Lower leg skin (tissue), 3 donors: ENCODE data around the gene PITPNB.

Experiments
- CTCF ChIP-seq, 3 donors: fragments of 450-650 bp; IDR thresholded peaks; one replicate each; pipeline ENCODE4 v1.5.1; 2016; ENCODE audit warnings: antibody characterized with exemption in 3 of 3, mild to moderate bottlenecking in 3 of 3, moderate library complexity in 2 of 3
- POLR2A ChIP-seq, 2 donors: fragments of 450-650 bp; IDR thresholded peaks; one replicate each; pipeline ENCODE4 v1.6.1; 2016 to 2017; ENCODE audit warnings: antibody characterized with exemption in 2 of 2, mild to moderate bottlenecking in 1 of 2, moderate library complexity in 1 of 2

- TF ChIP-seq CTCF (IDR thresholded peaks at IDR 0.05), result no peak
- TF ChIP-seq POLR2A (IDR thresholded peaks at IDR 0.05), result no peak
These were observed 72.1 kb downstream of the PITPNB start for GRCh38 chr22:27846910-27847309.
